GM12872 (cell line): ENCODE results near the gene PPP2R3B.

Experiments
- TF ChIP-seq, protein P1 (sequence below): IDR thresholded peaks from 3 replicates; pipeline ENCODE4 v1.5.1; 2011; ENCODE audit warnings: low read depth, mild to moderate bottlenecking, low read length, moderate library complexity; ENCODE audit not compliant: insufficient read depth

The PPP2R3B gene

DNA sequence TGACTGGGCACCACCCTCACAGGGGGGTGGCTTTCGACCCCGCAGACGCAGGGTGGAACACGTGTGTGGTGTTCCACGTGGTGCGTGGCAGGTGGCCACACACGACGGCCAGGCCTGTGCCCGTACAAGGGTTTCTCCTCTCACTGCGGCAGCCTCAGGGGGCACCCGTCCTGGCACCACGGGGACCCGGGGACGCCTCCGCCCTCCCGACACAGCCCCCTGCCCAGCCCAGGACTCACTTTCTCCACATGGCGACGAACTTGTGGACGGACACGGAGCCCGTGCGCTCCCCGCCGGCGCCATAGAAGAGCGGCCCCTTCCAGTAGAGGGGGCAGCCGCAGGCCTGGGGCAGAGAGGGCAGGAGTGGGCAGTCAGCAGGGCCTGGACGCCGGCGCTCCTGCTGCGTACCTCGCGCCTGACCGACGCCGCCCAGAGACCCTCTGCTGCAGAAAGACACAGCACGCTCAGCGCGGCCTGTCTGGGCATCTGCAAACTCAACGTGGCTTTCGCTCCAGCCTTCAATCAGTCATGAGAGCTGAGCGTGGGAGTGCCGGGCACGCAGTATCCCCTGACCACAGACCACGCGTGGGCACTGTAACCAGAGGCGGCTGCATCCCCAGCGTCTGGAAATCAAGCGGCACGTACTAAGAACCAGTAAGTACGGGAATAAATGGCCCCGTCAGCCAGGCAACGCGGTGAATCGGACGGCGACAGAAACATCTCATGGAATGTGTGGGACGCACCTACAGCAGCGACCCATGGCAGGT, 39.2 kb downstream of the PPP2R3B start:
- TF ChIP-seq, protein P1, sequence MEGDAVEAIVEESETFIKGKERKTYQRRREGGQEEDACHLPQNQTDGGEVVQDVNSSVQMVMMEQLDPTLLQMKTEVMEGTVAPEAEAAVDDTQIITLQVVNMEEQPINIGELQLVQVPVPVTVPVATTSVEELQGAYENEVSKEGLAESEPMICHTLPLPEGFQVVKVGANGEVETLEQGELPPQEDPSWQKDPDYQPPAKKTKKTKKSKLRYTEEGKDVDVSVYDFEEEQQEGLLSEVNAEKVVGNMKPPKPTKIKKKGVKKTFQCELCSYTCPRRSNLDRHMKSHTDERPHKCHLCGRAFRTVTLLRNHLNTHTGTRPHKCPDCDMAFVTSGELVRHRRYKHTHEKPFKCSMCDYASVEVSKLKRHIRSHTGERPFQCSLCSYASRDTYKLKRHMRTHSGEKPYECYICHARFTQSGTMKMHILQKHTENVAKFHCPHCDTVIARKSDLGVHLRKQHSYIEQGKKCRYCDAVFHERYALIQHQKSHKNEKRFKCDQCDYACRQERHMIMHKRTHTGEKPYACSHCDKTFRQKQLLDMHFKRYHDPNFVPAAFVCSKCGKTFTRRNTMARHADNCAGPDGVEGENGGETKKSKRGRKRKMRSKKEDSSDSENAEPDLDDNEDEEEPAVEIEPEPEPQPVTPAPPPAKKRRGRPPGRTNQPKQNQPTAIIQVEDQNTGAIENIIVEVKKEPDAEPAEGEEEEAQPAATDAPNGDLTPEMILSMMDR = no peak

DNA sequence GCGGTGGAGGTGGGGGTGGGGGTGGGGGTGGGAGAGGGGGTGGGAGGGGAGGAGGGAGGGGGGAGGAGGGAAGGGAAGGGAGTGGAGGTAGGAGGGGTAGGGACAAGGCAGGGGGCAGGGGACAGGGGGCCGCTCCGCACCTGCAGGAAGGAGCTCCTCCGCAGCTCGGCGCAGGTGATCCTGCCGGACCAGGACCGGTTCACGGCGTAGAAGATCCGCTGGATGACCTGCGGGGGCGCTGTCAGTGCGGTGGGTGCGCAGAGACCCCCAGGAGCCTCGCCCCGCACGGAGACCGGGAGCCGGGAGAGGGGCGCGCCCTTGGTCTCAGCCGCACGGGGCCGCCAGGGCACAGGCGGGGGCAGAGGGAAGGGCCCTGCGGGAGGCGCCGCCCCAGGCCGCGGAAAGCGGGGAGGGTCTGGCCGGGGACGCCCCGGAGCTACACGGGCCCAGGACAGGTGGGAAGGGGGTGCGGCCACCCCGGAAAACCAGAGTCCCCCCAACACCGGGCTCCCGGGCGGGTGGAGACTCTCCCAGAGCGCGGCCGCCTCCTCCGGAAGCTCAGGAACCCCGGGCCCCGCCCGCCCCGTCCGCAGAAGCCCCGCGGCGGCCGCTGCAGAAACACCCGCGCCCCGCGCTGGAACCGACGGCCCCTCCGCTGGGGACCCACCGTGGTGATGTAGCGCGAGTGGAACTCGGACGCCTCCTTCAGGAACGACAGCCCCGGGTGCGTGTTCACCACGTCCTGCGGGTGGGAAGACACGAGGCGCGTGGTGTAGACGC, 40.5 kb downstream of the PPP2R3B start:
- TF ChIP-seq, protein P1 = no peak

DNA sequence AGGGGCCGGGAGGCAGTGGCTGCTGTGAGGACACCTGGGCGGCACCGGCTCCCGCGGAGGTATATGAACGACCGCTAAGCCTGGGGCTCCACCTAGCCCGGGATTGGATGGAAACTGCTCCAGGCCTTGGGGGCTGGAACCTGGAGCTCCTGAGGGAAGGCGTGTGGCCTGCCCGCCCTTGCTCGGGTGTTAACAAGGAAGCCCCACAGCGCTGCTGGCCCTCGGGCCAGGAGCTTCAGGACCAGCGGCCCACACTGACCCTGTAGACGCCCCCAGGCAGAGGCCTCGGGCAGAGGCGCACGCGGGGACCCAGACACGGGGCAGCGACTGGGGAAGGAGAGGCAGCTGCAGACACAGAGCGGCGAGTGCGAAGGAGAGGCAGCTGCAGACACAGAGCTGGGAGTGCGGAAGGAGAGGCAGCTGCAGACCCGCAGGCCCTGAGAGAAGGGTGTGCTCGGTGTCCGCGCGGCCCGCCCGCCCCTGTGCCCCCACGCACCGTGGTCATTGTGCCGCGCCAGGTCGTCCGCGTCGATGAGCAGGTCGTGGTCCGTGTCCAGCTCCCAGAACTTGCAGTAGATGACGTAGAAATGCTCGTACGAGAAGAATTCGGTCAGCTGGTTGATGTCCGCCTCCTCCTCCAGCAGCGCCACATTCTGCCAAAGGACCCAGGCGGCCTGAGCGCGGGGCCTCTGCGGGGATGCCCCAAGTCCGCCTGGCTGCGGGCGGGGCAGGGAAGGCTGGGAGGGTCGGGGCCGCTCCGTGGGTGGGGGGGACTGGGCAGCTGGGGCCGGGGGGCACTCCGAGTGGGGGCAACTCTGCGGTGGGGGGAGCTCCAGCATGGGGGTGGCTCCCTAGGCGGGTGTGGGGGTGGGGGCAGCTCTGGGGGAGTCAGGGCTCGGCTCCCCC, 41.4 kb downstream of the PPP2R3B start:
- TF ChIP-seq, protein P1 = no peak

DNA sequence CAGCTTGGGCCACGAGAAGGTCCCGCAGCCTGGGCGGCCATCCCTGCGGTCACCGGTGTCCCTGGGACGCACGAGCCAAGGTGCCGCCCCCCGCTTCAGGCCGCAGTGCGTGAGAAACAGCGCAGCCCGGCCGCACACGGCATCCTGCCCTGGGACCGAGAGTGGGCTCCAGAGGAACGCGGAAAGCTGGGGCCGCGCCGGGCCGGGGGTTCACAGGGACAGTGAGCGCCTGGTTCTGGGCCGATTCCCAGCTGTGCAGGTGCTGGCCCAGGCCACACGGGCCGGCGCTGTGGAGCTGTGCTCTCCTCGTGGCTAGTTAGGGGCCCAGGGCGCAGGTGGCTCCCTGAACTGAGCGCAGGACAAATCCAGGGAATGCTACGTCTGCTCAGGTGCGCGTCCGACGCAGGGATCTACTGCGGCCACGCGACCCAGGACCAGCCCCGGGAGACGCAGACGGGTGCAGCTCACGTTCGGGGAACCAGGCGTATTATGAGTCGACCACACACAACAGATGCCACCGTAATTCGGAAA, 42.3 kb downstream of the PPP2R3B start:
- TF ChIP-seq, protein P1 = no peak

DNA sequence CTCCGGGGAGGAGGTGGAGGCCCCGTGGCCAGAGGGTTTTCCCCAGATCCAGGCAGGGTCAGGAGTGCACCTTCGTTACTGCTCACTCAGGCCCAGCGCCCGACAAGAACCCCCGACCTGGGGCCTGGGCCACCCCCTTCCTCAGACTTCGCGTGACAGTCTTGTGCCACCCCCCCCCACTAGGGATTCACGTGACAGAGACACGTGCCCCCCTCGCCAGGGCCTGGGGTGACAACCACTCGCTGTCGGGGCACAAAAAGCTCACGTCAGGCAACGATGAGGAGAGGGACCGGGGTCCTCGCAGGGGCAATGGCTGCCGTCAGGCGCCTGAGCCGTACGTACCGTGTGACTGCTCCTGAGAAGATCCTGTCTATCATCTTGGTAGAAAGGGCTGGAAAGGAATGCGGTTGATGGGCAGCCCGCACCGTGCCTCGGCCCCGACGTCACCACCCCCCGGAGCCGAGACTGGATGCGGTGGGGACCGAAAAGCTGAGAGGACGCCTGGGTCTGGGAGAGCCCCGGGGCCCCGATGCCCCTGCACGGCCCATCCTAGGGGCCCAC, 45.1 kb downstream of the PPP2R3B start:
- TF ChIP-seq, protein P1 = no peak

DNA sequence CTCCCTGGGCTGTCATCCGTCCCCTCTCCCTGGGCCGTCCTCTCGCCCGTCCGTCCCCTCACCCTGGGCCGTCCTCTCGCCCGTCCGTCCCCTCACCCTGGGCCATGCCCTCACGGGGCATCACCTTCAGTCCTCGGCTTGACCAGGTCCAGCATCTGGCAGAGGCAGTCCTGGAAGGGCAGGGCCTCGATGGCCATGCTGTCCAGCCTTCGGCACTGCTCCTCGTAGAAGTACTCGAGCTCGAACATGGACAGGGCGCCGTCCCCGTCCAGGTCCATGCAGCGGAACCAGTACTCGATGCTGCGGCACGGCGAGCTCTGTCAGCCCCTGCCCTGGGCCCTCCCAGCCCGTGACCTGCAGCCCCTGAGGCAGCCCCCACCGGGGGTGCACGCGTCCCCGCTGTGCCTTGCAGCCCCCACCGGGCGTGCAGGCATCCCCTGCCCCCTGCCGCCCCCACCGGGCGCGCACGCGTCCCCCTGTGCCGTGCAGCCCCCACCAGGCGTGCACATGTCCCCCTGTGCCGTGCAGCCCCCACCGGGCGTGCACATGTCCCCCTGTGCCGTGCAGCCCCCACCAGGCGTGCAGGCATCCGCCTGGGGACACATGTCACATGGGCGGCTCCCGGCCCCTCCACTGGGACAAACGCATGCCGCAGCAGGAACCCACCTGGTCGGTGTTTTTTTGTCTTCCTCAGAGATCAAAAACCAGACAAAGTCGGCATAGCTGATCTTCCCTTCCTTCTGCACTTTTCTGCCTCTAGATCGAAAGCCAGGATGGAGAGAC, 45.9 kb downstream of the PPP2R3B start:
- TF ChIP-seq, protein P1 = no peak
